ENCODE results near the gene MARCHF10. TPM values are rescaled to one million over a fixed set of nuclear protein-coding genes. Genes with fewer than 3 reads are reported as not detected.

Gene MARCHF10
- total and polyA plus RNA-seq, 2 donors (not counting 3 experiments of a cell fraction or from before 2014, with no cell fraction given), result 0.11 TPM; not detected in 1

- H3K9me1 ChIP-seq (replicated peaks; ENCODE audit: control insufficient read depth, extremely low read depth, insufficient read depth, low read length), result no peaks in the 10 kb centered on the region
- no peak for DNase-seq (ENCODE audit: low read depth, low spot score)
- CTCF ChIA-PET, result no interaction called here
- no peaks in the 10 kb centered on the region for H3K9me3 ChIP-seq (replicated peaks; ENCODE audit: control insufficient read depth, insufficient read depth, low read length)
- no peaks in the 10 kb centered on the region for H3K79me2 ChIP-seq (ENCODE audit: control insufficient read depth, insufficient read depth, low read length)
- TF ChIP-seq, protein P1, sequence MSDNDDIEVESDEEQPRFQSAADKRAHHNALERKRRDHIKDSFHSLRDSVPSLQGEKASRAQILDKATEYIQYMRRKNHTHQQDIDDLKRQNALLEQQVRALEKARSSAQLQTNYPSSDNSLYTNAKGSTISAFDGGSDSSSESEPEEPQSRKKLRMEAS (IDR thresholded peaks at IDR 0.05; ENCODE audit: insufficient read depth, insufficient read length), result no peak
- TF ChIP-seq POLR2A (IDR thresholded peaks at IDR 0.05; ENCODE audit: low read depth, low read length), result no peak
- no peak for TF ChIP-seq GATA2 (IDR thresholded peaks at IDR 0.05; ENCODE audit: insufficient read depth, insufficient read length, low read depth, low read length)
- TF ChIP-seq MYC (IDR thresholded peaks at IDR 0.05; ENCODE audit: low read depth, low read length), result no peak
- no peak for TF ChIP-seq FOS (IDR thresholded peaks at IDR 0.05; ENCODE audit: borderline replicate concordance, insufficient read depth, low read length)
- TF ChIP-seq JUN (IDR thresholded peaks at IDR 0.05; ENCODE audit: borderline replicate concordance, insufficient read depth, insufficient read length, low read depth), result no peak
- TF ChIP-seq CTCF (IDR thresholded peaks at IDR 0.05; ENCODE audit: extremely low read depth in 1 of 2, insufficient read depth in 1 of 2, low read depth in 1 of 2, low read length in 2 of 2), result no peak
- TF ChIP-seq POLR2AphosphoS5 (IDR thresholded peaks at IDR 0.05; ENCODE audit: insufficient read depth, low read depth, low read length), result no peak
- no peak for TF ChIP-seq EZH2 (IDR thresholded peaks at IDR 0.05; ENCODE audit: borderline replicate concordance, low read depth, low read length, severe bottlenecking)
- H2AFZ ChIP-seq (ENCODE audit: low read depth, low read length), result no peak overlapping the region
- no peak overlapping the region for H3K27ac ChIP-seq (ENCODE audit: insufficient read depth, low read depth, low read length)
- no TSS peak for BruUV-seq (replicated peaks)
- H3K4me2 ChIP-seq (ENCODE audit: insufficient read depth, low read length), result no peak overlapping the region
- POLR2A ChIA-PET, result no interaction called here
- H4K20me1 ChIP-seq (replicated peaks; ENCODE audit: control insufficient read depth, extremely low read depth, insufficient read depth, low read length), result no peaks in the 10 kb centered on the region
- dilution Hi-C loops (cut with MboI; ENCODE audit: extremely low pct_ligation_motif_present, low sequenced_read_pairs), result no loop called here
- H3K4me3 ChIP-seq (replicated peaks in 1 of 3; ENCODE audit: insufficient read depth in 1 of 3, low read depth in 1 of 3, low read length in 3 of 3), result no peak overlapping the region
- H3K4me1 ChIP-seq (ENCODE audit: control insufficient read depth, extremely low read depth, insufficient read depth, low read length), result no peaks in the 10 kb centered on the region
- peaks cover 0 to 2% of the 10 kb centered on the region in 2 experiments for H3K27me3 ChIP-seq (ENCODE audit: control insufficient read depth in 2 of 2, insufficient read depth in 2 of 2, low read length in 2 of 2)
- intact Hi-C loops (cut with micrococcal nuclease), result no loop called here
- no peak for FAIRE-seq
- H3K36me3 ChIP-seq (ENCODE audit: control insufficient read depth in 2 of 2, extremely low read depth in 1 of 2, insufficient read depth in 2 of 2, low read length in 2 of 2), result no peaks in the 10 kb centered on the region
- no peak overlapping the region for H3K9ac ChIP-seq (replicated peaks; ENCODE audit: extremely low read depth, insufficient read depth, low read length)
Observed at GRCh38 chr17:62778990-62779681, 29.0 kb downstream of the MARCHF10 start.
